ENCODE results near the gene KIF2B.
A peak's percentile ranks its signal among the peaks of the same experiment; 100 is the strongest.
"Not testable (repeated sequence)": the region's sequence is repeated elsewhere in the genome, so short reads cannot be mapped to it uniquely, and the experiment has no call there.

The KIF2B gene

GRCh38 chr17:53822764-53823163 is at the start of gene KIF2B:
TSS of gene KIF2B (plus strand) at chr17:53822927. CDS start at chr17:53823034, 107 bp downstream.
- no peak for DNase-seq

- DNase-seq = no peak
Measured at GRCh38 chr17:53780320-53780719, 42.4 kb upstream of the KIF2B start.

- no peak for DNase-seq
Measured at GRCh38 chr17:53791551-53791950, 31.2 kb upstream of the KIF2B start.

GRCh38 chr17:53792451-53792850 is 30.3 kb upstream of the KIF2B start:
- no peak for DNase-seq

GRCh38 chr17:53792997-53793396 is 29.7 kb upstream of the KIF2B start:
- no peak for DNase-seq

- no peak for DNase-seq
Measured at GRCh38 chr17:53794875-53795274, 27.9 kb upstream of the KIF2B start.

GRCh38 chr17:53796642-53797041 is 26.1 kb upstream of the KIF2B start:
- DNase-seq = no peak

GRCh38 chr17:53797501-53797900 is 25.2 kb upstream of the KIF2B start:
- no peak for DNase-seq

- no peak for DNase-seq
Measured at GRCh38 chr17:53804437-53804836, 18.3 kb upstream of the KIF2B start.

- DNase-seq = no peak
Measured at GRCh38 chr17:53806473-53806872, 16.3 kb upstream of the KIF2B start.

- DNase-seq = no peak
Measured at GRCh38 chr17:53807286-53807685, 15.4 kb upstream of the KIF2B start.

GRCh38 chr17:53818271-53818670 is 4.5 kb upstream of the KIF2B start:
- DNase-seq = peak; percentile 47

- DNase-seq = no peak
Measured at GRCh38 chr17:53818929-53819328, 3.8 kb upstream of the KIF2B start.

- DNase-seq = no peak
Measured at GRCh38 chr17:53819956-53820355, 2.8 kb upstream of the KIF2B start.

- DNase-seq = no peak
Measured at GRCh38 chr17:53823341-53824050, 769 bp downstream of the KIF2B start.

GRCh38 chr17:53834771-53835170 is 12.0 kb downstream of the KIF2B start:
- not testable (repeated sequence) for DNase-seq

GRCh38 chr17:53837131-53837530 is 14.4 kb downstream of the KIF2B start:
- no peak for DNase-seq

GRCh38 chr17:53844491-53845107 is 21.9 kb downstream of the KIF2B start:
- DNase-seq = no peak

- not testable (repeated sequence) for DNase-seq
Measured at GRCh38 chr17:53871128-53871527, 48.4 kb downstream of the KIF2B start.

Data from MV-4-11 (cell line).